NCI-H748 (cell line): Measurements from ENCODE around the gene R3HDM2.
"Not testable (repeated sequence)": the region's sequence is repeated elsewhere in the genome, so short reads cannot be mapped to it uniquely, and the experiment has no call there.

Source experiments
- DNase-seq: peaks from one replicate; lab custom pipeline; 2025; ENCODE audit not compliant: unreplicated experiment; lab: John Stamatoyannopoulos, UW

R3HDM2 gene

GRCh38 chr12:57454213-57454565 lies 23.3 kb upstream of the R3HDM2 start:
- no peak for DNase-seq

GRCh38 chr12:57452937-57453509 lies 22.2 kb upstream of the R3HDM2 start:
- DNase-seq: peak; percentile 76

GRCh38 chr12:57452181-57452936 lies 21.5 kb upstream of the R3HDM2 start:
- DNase-seq: no peak

- DNase-seq: no peak
Observed at GRCh38 chr12:57451233-57451778, 20.5 kb upstream of the R3HDM2 start.

- DNase-seq: no peak
Observed at GRCh38 chr12:57450057-57450456, 19.2 kb upstream of the R3HDM2 start.

- DNase-seq: no peak
Observed at GRCh38 chr12:57449375-57449774, 18.5 kb upstream of the R3HDM2 start.

GRCh38 chr12:57448669-57449068 lies 17.8 kb upstream of the R3HDM2 start:
- no peak for DNase-seq

GRCh38 chr12:57446292-57446960 lies 15.6 kb upstream of the R3HDM2 start:
- no peak for DNase-seq

- DNase-seq: no peak
Observed at GRCh38 chr12:57444744-57445143, 13.9 kb upstream of the R3HDM2 start.

GRCh38 chr12:57444337-57444736 lies 13.5 kb upstream of the R3HDM2 start:
- not testable (repeated sequence) for DNase-seq

GRCh38 chr12:57441846-57442427 lies 11.1 kb upstream of the R3HDM2 start:
- DNase-seq: no peak

GRCh38 chr12:57441393-57441792 lies 10.6 kb upstream of the R3HDM2 start:
- not testable (repeated sequence) for DNase-seq

GRCh38 chr12:57439762-57440266 lies 9.0 kb upstream of the R3HDM2 start:
- DNase-seq: no peak

GRCh38 chr12:57438400-57438799 lies 7.6 kb upstream of the R3HDM2 start:
- no peak for DNase-seq

GRCh38 chr12:57435293-57435692 lies 4.5 kb upstream of the R3HDM2 start:
- no peak for DNase-seq

GRCh38 chr12:57434517-57435223 lies 3.8 kb upstream of the R3HDM2 start, which contains the start of gene INHBC:
INHBC (plus strand) TSS chr12:57434784; CDS start chr12:57434887, 103 bp downstream.
- no peak for DNase-seq

- no peak for DNase-seq
Observed at GRCh38 chr12:57433370-57433769, 2.5 kb upstream of the R3HDM2 start.

GRCh38 chr12:57431654-57432188 lies 878 bp upstream of the R3HDM2 start:
- no peak for DNase-seq

- peak; percentile 87 for DNase-seq
Observed at GRCh38 chr12:57430112-57430930, 522 bp downstream of the R3HDM2 start.
